Heart right ventricle (tissue), 16 donors: Measurements from ENCODE around the gene DUSP14. TPM values are rescaled to one million over a fixed set of nuclear protein-coding genes. Genes with fewer than 3 reads are reported as not detected.

Experiments used
- ATAC-seq, 8 donors: fragments of 200-7000 bp; cut with Tn5 transposase; one replicate each; pipeline ENCODE4 v1.9.1; 2020; ENCODE audit warnings: mild to moderate bottlenecking in 8 of 8, moderate library complexity in 8 of 8, moderate number of reproducible peaks in 1 of 8
- DNase-seq, 2 donors: peaks; one replicate each; pipeline ENCODE4 v3.0.0-alpha.2; 2020
- H3K27ac ChIP-seq, 10 donors: fragments of 200-600 bp; sonication (generic) in 2 of 10; one replicate each; pipeline versions ENCODE4 v1.5.0 to v1.8.0; 2020 to 2022; ENCODE audit warnings: mild to moderate bottlenecking in 3 of 10
- H3K27me3 ChIP-seq, 7 donors: fragments of 200-600 bp; one replicate each; pipeline ENCODE4 v1.8.0; 2021 to 2022; ENCODE audit warnings: mild to moderate bottlenecking in 2 of 7
- H3K36me3 ChIP-seq, 9 donors: fragments of 200-600 bp; sonication (generic) in 1 of 9; one replicate each; pipeline versions ENCODE4 v1.5.0 to v1.8.0; 2020 to 2022; ENCODE audit warnings: mild to moderate bottlenecking in 2 of 9
- H3K4me1 ChIP-seq, 9 donors: fragments of 200-600 bp; sonication (generic) in 1 of 9; one replicate each; pipeline versions ENCODE4 v1.5.0 to v1.8.0; 2020 to 2022; ENCODE audit warnings: mild to moderate bottlenecking in 4 of 9
- H3K4me3 ChIP-seq, 10 donors: fragments of 200-600 bp; sonication (generic) in 2 of 10; one replicate each; pipeline versions ENCODE4 v1.5.0 to v1.8.0; 2020 to 2022; ENCODE audit warnings: mild to moderate bottlenecking in 7 of 10, moderate library complexity in 2 of 10
- H3K9me3 ChIP-seq, 11 donors: fragments of 200-600 bp in 10 of 11; sonication (generic) in 2 of 11; one replicate each; pipeline versions ENCODE4 v1.5.0 to v1.8.0; 2013 to 2022; ENCODE audit warnings: mild to moderate bottlenecking in 2 of 11, control low read depth in 1 of 11, moderate library complexity in 1 of 11
- WGBS, 2 donors: extraction: QIAGEN DNeasy Blood & Tissue Kit; methylation state at CpG; one replicate each; pipeline ENCODE4 v1.1.7; 2013; ENCODE audit warnings: inconsistent platforms in 1 of 2; 5-methylcytosine and 5-hydroxymethylcytosine counted together
- intact Hi-C, 10 donors: fragments of 100-400 bp; cut with DNase I; formaldehyde crosslinking; loops; one replicate each; pipeline versions ENCODE4 v1.11.1 to v1.14.2; 2022
- polyA plus RNA-seq, 2 donors: library from polyadenylated mRNA; stranded (reverse); fragments of 200-250 nt; gene quantifications; one replicate each; pipeline ENCODE4 v1.2.3, GENCODE V29; 2013
- total RNA-seq, 10 donors: library from RNA; stranded (reverse); fragmentation: NEBNext Ultra II Directional in 3 of 10; extraction: Animal tissue kit (Norgen Biotek cat#: 25700) in 3 of 10; gene quantifications; one replicate each; pipeline versions ENCODE4 v1.2.1 to v1.2.4, GENCODE V29; 2021 to 2023
- TF ChIP-seq, protein P1 (sequence below), 9 donors: fragments of 200-600 bp; sonication (generic) in 2 of 9; IDR thresholded peaks; one replicate each; pipeline versions ENCODE4 v1.5.0 to v1.8.0; 2021 to 2022; ENCODE audit warnings: antibody characterized with exemption in 9 of 9, mild to moderate bottlenecking in 5 of 9, moderate library complexity in 1 of 9
- donor health status: Arrhythmogenic right ventricular cardiomyopathy.
- donor health status: ischemic (EF 13 %, LVEDD 7.1; RV severe dilation, severe dysfunction).
- donor health status: healthy with polysubstance abuse.
- donor health status: DM: no; HTN: yes; CAD: no.
- donor health status: DM: no; HTN: no; CAD: no.
- donor health status: ischemic (EF 25% LVEDD 6.9; RV normal size, moderate dysfunction).
- donor health status: ischemic (EF 25% LVEDD 5.7; RV mildly dilated, moderate dysfunction).
- donor health status: healthy.
- donor health status: DM: yes; HTN: yes; CAD: no.
- donor health status: Ischemic cardiomyopathy.
- donor health status: ischemic (EF 35%, LVEDD 5.7; RV mildly dilated, moderate dysfunction).
- donor health status: nonischemic (EF 11% LVEDD 7.7; RV severe dilation, severe dysfunction).
- donor health status: DM: yes; HTN: yes; CAD: no.
- donor health status: PGD.
- donor health status: ischemic (EF 29% LVEDD 5.4; RV normal size, mild dysfunction).
- donor health status: nonischemic (EF 23%, LVEDD 6.1; RV moderate dilation, normal function).

The DUSP14 gene
- total and polyA plus RNA-seq, 12 donors: 6.0 to 21.7 (median 18.5) TPM

DNA sequence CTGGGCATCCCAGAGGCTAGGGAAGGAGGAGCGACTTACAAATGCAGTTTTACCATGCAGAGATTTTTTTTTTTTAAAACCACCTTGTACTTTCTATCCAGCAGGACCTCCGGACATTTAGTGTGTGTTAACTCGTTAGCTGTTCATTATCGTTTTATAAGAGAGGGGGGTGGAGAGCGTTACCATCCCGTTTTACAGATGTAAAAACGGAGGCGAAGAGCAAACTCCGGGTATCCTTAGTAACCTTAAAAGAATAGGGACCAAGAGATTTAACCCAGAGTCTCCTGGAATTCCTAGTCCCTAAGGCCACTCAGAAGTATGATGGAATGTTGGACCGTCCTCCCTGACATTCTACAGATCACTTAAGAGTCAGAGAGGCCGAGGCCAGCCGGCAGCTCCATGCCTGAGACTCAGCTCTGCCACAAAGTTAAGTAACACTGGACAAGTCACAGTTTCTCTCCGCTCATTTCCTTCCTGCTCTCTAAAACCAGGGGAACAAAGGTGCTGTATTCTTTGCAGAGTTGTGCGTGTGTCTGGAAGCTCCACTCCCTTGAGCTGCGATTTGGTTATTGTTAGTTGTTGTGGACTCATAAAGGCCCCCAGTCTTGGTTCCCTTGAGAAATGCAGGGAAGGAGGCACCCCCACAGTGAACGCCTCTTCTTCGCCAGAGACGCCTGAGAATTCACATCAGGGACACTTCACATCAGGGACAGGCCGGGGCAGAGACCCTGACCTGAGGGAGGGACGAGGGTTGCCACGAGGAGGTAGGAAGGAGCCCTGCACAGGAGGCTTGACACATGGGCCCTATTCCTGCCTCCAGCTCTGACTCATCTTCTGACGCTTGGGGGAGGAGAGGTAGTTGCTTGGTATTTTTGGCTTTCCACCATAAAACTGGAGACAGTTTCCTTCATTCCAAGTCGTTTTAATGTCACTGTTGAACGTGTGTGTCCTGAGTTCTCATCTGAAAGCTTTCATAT lies 1.2 kb downstream of the DUSP14 start:
- TF ChIP-seq, protein P1, sequence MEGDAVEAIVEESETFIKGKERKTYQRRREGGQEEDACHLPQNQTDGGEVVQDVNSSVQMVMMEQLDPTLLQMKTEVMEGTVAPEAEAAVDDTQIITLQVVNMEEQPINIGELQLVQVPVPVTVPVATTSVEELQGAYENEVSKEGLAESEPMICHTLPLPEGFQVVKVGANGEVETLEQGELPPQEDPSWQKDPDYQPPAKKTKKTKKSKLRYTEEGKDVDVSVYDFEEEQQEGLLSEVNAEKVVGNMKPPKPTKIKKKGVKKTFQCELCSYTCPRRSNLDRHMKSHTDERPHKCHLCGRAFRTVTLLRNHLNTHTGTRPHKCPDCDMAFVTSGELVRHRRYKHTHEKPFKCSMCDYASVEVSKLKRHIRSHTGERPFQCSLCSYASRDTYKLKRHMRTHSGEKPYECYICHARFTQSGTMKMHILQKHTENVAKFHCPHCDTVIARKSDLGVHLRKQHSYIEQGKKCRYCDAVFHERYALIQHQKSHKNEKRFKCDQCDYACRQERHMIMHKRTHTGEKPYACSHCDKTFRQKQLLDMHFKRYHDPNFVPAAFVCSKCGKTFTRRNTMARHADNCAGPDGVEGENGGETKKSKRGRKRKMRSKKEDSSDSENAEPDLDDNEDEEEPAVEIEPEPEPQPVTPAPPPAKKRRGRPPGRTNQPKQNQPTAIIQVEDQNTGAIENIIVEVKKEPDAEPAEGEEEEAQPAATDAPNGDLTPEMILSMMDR (IDR thresholded peaks at IDR 0.05): peak in 1 of 9 donors; percentile 11
- peak overlapping the region in 9 of 10 donors; percentile 81 to 94 (median 91) for H3K27ac ChIP-seq
- ATAC-seq: peak in 7 of 8 donors; percentile 44 to 70 (median 52)
- peaks cover 0 to 24% (median 0%) of the 10 kb centered on the region in 7 donors for H3K27me3 ChIP-seq
- DNase-seq: peak in 1 of 2 donors; percentile 64
- H3K4me1 ChIP-seq: peaks cover 0 to 57% (median 40%) of the 10 kb centered on the region in 9 donors
- 9 to 11% methylated on average over 24 of the region's 24 CpGs for whole genome bisulfite sequencing, 2 donors
- no peaks in the 10 kb centered on the region for H3K9me3 ChIP-seq
- peak overlapping the region; percentile 47 to 99 (median 86) for H3K4me3 ChIP-seq
- no peaks in the 10 kb centered on the region for H3K36me3 ChIP-seq
- intact Hi-C loops: loop anchor here in 1 of 10 donors (10.0 kb wide), 1 partner anchor 86 kb away; the partner anchor contains the start of genes ACACA and TADA2A

DNA sequence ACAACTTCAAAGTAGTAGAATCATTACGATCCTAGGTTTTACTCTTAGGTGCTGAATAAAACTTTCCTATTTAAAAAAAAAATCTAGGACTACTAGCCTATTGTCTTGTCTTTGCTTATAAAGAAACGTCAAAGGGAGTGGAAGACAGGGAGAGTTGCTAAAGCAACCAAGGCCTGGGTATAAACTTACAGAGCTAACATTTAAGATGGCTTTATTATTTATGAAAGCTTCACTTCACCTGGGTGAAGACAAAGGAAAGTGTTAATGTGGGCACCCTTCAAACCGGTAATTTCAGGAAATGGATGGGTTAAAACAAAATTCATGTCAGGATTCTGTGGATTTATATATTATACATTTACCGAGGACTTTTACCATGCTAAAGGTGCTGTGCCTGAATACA lies 2.5 kb downstream of the DUSP14 start:
- 45 to 58% methylated on average over 4 of the region's 4 CpGs for WGBS, 2 donors
- DNase-seq: no peak
- ATAC-seq: no peak
- intact Hi-C loops: loop anchor here in 1 of 10 donors (10.0 kb wide), 1 partner anchor 87 kb away; the partner anchor contains the start of genes ACACA and TADA2A
- peak overlapping the region in 4 of 10 donors; percentile 88 to 99 (median 90) for H3K4me3 ChIP-seq
- peaks cover 0 to 24% (median 0%) of the 10 kb centered on the region in 7 donors for H3K27me3 ChIP-seq
- H3K9me3 ChIP-seq: no peaks in the 10 kb centered on the region
- H3K4me1 ChIP-seq: peaks cover 0 to 57% (median 40%) of the 10 kb centered on the region in 9 donors
- TF ChIP-seq, protein P1 (IDR thresholded peaks at IDR 0.05): no peak
- H3K27ac ChIP-seq: peak overlapping the region in 7 of 10 donors; percentile 81 to 94 (median 91)
- H3K36me3 ChIP-seq: no peaks in the 10 kb centered on the region

DNA sequence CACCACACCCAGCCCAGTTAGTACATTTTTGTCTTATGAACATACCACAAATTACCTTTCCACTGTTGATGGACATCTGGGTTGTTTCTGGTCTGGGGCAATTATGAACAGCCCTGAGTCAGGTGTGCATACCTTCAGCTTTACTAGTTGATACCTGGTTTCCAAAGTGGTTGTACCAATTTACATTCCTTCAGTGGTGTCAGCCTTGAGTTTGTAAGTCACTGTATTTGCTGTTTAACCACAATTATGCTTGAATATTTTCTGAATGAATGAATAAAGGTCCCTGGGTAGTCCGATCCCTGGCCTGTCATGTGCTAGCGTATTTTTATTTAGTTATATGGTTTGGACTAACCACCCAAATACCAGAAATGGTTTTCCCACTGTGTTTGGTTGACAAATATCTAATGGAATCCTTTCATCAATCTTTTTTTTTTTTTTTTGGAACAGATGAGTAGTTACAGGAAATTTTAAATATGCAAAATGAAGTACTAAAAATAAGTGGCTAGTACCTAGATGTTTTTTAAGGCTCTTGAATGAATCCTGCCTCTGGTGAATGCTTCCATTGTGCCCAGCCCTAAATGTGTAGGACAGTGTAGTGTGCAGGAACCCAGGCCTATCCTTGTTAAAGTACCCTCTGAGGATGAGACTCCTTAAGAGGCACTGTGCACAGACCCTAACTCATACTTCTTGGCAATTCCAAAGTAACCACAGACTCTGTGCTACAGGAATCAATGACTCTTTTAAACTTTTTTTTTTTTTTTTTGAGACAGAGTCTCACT lies 3.7 kb downstream of the DUSP14 start:
- no peak overlapping the region for H3K4me3 ChIP-seq
- no peak for DNase-seq
- H3K27me3 ChIP-seq: peaks cover 0 to 24% (median 0%) of the 10 kb centered on the region in 7 donors
- H3K36me3 ChIP-seq: no peaks in the 10 kb centered on the region
- peaks cover 0 to 47% (median 32%) of the 10 kb centered on the region in 9 donors for H3K4me1 ChIP-seq
- peak overlapping the region in 1 of 10 donors; percentile 92 for H3K27ac ChIP-seq
- 90 to 97% methylated on average over 2 of the region's 2 CpGs for WGBS, 2 donors
- intact Hi-C loops: loop anchor here in 1 of 10 donors (10.0 kb wide), 1 partner anchor 89 kb away; the partner anchor contains the start of genes ACACA and TADA2A
- ATAC-seq: no peak
- TF ChIP-seq, protein P1 (IDR thresholded peaks at IDR 0.05): no peak
- no peaks in the 10 kb centered on the region for H3K9me3 ChIP-seq
